IMR-90 (cell line): Measurements from ENCODE around the gene MUSTN1. TPM values are rescaled to one million over a fixed set of nuclear protein-coding genes. Genes with fewer than 3 reads are reported as not detected.

ENCODE experiments used
- ATAC-seq: fragments of 200-7000 bp; cut with Tn5 transposase; 2 replicates; pipeline ENCODE4 v1.9.1; 2020; ENCODE audit warnings: low read depth, mild to moderate bottlenecking, moderate library complexity
- BruUV-seq: library from RNA; stranded (reverse); fragments of 400-500 nt; replicated peaks from 2 replicates; lab custom pipeline; 2021; lab: Mats Ljungman, UMichigan
- CTCF ChIA-PET: fragments of 300-600 bp; formaldehyde crosslinking; extraction: SDS; loops from one replicate; lab custom pipeline; 2021; ENCODE audit warnings: antibody characterized with exemption; lab: Yijun Ruan, JAX
- POLR2A ChIA-PET: fragments of 300-600 bp; sonication (Branson Sonifier 250); formaldehyde crosslinking; loops from one replicate; lab custom pipeline; 2022; ENCODE audit warnings: antibody characterized with exemption; ENCODE audit not compliant: unreplicated experiment; lab: Charles Lee
- DNase-seq: peaks from one replicate; pipeline ENCODE4 v3.0.0; 2013
- H2AFZ ChIP-seq: replicated peaks from 2 replicates; pipeline ENCODE3; 2013; ENCODE audit warnings: low read length, mild to moderate bottlenecking; ENCODE audit not compliant: poor library complexity
- H2AK5ac ChIP-seq: 2 replicates; pipeline ENCODE4 v1.6.1; 2013; ENCODE audit warnings: low read depth, low read length, inconsistent platforms
- H2AK9ac ChIP-seq: replicated peaks from 2 replicates; pipeline ENCODE3; 2013; ENCODE audit warnings: mild to moderate bottlenecking, low read depth, low read length, moderate library complexity; ENCODE audit not compliant: poor library complexity
- H2BK120ac ChIP-seq: 2 replicates; pipeline ENCODE4 v1.6.1; 2013; ENCODE audit warnings: low read depth, low read length, inconsistent platforms
- H2BK15ac ChIP-seq: 3 replicates; pipeline ENCODE4 v1.6.1; 2013; ENCODE audit warnings: low read depth, low read length, inconsistent platforms
- H2BK20ac ChIP-seq: 2 replicates; pipeline ENCODE4 v1.6.1; 2013; ENCODE audit warnings: low read depth, mild to moderate bottlenecking, inconsistent platforms, low read length, moderate library complexity
- H2BK5ac ChIP-seq: 2 replicates; pipeline ENCODE4 v1.6.1; 2013; ENCODE audit warnings: mild to moderate bottlenecking, low read depth, low read length, inconsistent platforms; ENCODE audit not compliant: poor library complexity, severe bottlenecking
- H3K14ac ChIP-seq: replicated peaks from 2 replicates; pipeline ENCODE4 v1.6.1; 2013; ENCODE audit warnings: low read depth, low read length, inconsistent platforms
- H3K18ac ChIP-seq: 2 replicates; pipeline ENCODE4 v1.6.1; 2013; ENCODE audit warnings: low read depth, low read length, control low read depth
- H3K23ac ChIP-seq: 2 replicates; pipeline ENCODE4 v1.6.1; 2013; ENCODE audit warnings: low read depth, low read length, inconsistent platforms
- H3K27ac ChIP-seq: 2 replicates; pipeline ENCODE4 v1.5.1; 2013; ENCODE audit warnings: mild to moderate bottlenecking, control low read depth, low read length; ENCODE audit not compliant: insufficient read depth
- H3K27me3 ChIP-seq: 2 replicates; pipeline ENCODE4 v1.6.1; 2013; ENCODE audit warnings: low read length; ENCODE audit not compliant: control insufficient read depth, insufficient read depth
- H3K36me3 ChIP-seq: 2 replicates; pipeline ENCODE4 v1.6.1; 2013; ENCODE audit warnings: low read length, mixed read lengths; ENCODE audit not compliant: control insufficient read depth, insufficient read depth
- H3K4ac ChIP-seq: 2 replicates; pipeline ENCODE4 v1.6.1; 2013; ENCODE audit warnings: low read depth, low read length, inconsistent platforms
- H3K4me1 ChIP-seq: 2 replicates; pipeline ENCODE4 v1.6.1; 2013; ENCODE audit warnings: low read length, mixed read lengths; ENCODE audit not compliant: control insufficient read depth, insufficient read depth
- H3K4me2 ChIP-seq: 2 replicates; pipeline ENCODE4 v1.6.1; 2013; ENCODE audit warnings: low read depth, mild to moderate bottlenecking, control low read depth, low read length, moderate library complexity
- H3K4me3 ChIP-seq: 2 replicates; pipeline ENCODE4 v1.5.1; 2013; ENCODE audit warnings: low read depth, mild to moderate bottlenecking, control low read depth, low read length, moderate library complexity; ENCODE audit not compliant: insufficient read depth
- H3K56ac ChIP-seq: 2 replicates; pipeline ENCODE4 v1.6.1; 2013; ENCODE audit warnings: low read length, inconsistent platforms; ENCODE audit not compliant: insufficient read depth; ENCODE audit errors: extremely low read depth
- H3K79me1 ChIP-seq, 2 experiments: 2 replicates each; pipeline ENCODE4 v1.6.1; 2013; ENCODE audit warnings: low read length in 2 of 2, inconsistent platforms in 1 of 2, low read depth in 1 of 2
- H3K9ac ChIP-seq: 2 replicates; pipeline ENCODE4 v1.6.1; 2013; ENCODE audit warnings: low read depth, low read length, control low read depth
- H3K9me1 ChIP-seq: 2 replicates; pipeline ENCODE4 v1.6.1; 2013; ENCODE audit warnings: low read length, inconsistent platforms; ENCODE audit not compliant: insufficient read depth
- H3K9me3 ChIP-seq: 2 replicates; pipeline ENCODE4 v1.6.1; 2013; ENCODE audit warnings: low read length; ENCODE audit not compliant: control insufficient read depth, insufficient read depth
- H4K20me1 ChIP-seq: 2 replicates; pipeline ENCODE4 v1.6.1; 2013; ENCODE audit warnings: low read length, inconsistent platforms; ENCODE audit not compliant: insufficient read depth
- H4K5ac ChIP-seq: 2 replicates; pipeline ENCODE4 v1.6.1; 2013; ENCODE audit warnings: mild to moderate bottlenecking, low read depth, low read length, control low read depth
- H4K8ac ChIP-seq, 2 experiments: 2 replicates each; pipeline ENCODE4 v1.6.1; 2013; ENCODE audit warnings: low read depth in 2 of 2, low read length in 2 of 2, control low read depth in 1 of 2, inconsistent platforms in 1 of 2
- H4K91ac ChIP-seq: 2 replicates; pipeline ENCODE4 v1.6.1; 2013; ENCODE audit warnings: low read depth, low read length, inconsistent platforms; ENCODE audit not compliant: insufficient read depth
- CEBPB ChIP-seq: IDR thresholded peaks from 2 replicates; pipeline ENCODE4 v1.6.1; 2012; ENCODE audit warnings: low read depth, low read length, improper control_type of control experiment
- CHD1 ChIP-seq: IDR thresholded peaks from 2 replicates; pipeline ENCODE4 v1.6.1; 2012; ENCODE audit warnings: low read depth, low read length, improper control_type of control experiment
- CTCF ChIP-seq: conservative IDR thresholded peaks from 2 replicates; pipeline ENCODE4 v1.5.1; 2012; ENCODE audit warnings: mild to moderate bottlenecking, low read depth, low read length, improper control_type of control experiment
- ELK1 ChIP-seq: fragments of 150-350 bp; IDR thresholded peaks from 2 replicates; pipeline ENCODE4 v1.6.1; 2016; ENCODE audit warnings: low read depth, mild to moderate bottlenecking, low read length, moderate library complexity, borderline replicate concordance
- FOS ChIP-seq: fragments of 150-350 bp; IDR thresholded peaks from 2 replicates; pipeline ENCODE4 v1.6.1; 2016; ENCODE audit warnings: low read depth, low read length
- MAZ ChIP-seq: IDR thresholded peaks from 2 replicates; pipeline ENCODE4 v1.6.1; 2012; ENCODE audit warnings: low read depth, mild to moderate bottlenecking, low read length, improper control_type of control experiment, moderate library complexity, borderline replicate concordance
- RCOR1 ChIP-seq: IDR thresholded peaks from 2 replicates; pipeline ENCODE4 v1.6.1; 2012; ENCODE audit warnings: mild to moderate bottlenecking, low read length, improper control_type of control experiment; ENCODE audit not compliant: insufficient replicate concordance
- WGBS, 2 experiments: methylation state at CpG; one replicate each; pipeline versions ENCODE4 v1.1.5 to v1.1.7; 2013; ENCODE audit warnings: missing lambda C conversion rate in 2 of 2; ENCODE audit not compliant: insufficient read length in 1 of 2; ENCODE audit errors: extremely low coverage in 2 of 2; 5-methylcytosine and 5-hydroxymethylcytosine counted together
- dilution Hi-C: fragments of 300-500 bp; cut with HindIII; formaldehyde crosslinking; loops from one replicate; pipeline ENCODE4 v1.14.3; 2018; ENCODE audit warnings: low sequenced_read_pairs; ENCODE audit not compliant: unreplicated experiment
- in situ Hi-C: fragments of 300-500 bp; cut with MboI; formaldehyde crosslinking; loops from 3 replicates; pipeline ENCODE4 v1.14.3; 2019; ENCODE audit warnings: low sequenced_read_pairs, inconsistent platforms, mixed read lengths
- intact Hi-C: fragments of 100-400 bp; cut with micrococcal nuclease; formaldehyde crosslinking; loops from 2 replicates; pipeline ENCODE4 v1.10.0; 2022
- polyA plus RNA-seq, 3 experiments: library from polyadenylated mRNA; depleted of rRNA; stranded (reverse); fragments of >200 nt; gene quantifications; 2 replicates each; pipeline ENCODE4 v1.2.3, GENCODE V29; 2012; ENCODE audit warnings: low replicate concordance in 1 of 3
- total RNA-seq: library from RNA; depleted of rRNA; stranded (reverse); fragments of >200 nt; gene quantifications from 2 replicates; pipeline ENCODE4 v1.2.3, GENCODE V29; 2012

The MUSTN1 gene
- total and polyA plus RNA-seq, 2 of the 4 experiments (the other 2 are of a cell fraction), result not detected

- H2AFZ ChIP-seq, result no peak overlapping the region
- intact Hi-C loops, result no loop called here
- no TSS peak for BruUV-seq
- no peaks in the 10 kb centered on the region for H3K9me3 ChIP-seq
- H3K4me2 ChIP-seq, result no peak overlapping the region
- no peak for TF ChIP-seq CEBPB
- no peak for TF ChIP-seq RCOR1
- TF ChIP-seq FOS, result no peak
- TF ChIP-seq CHD1, result no peak
- TF ChIP-seq MAZ, result no peak
- TF ChIP-seq ELK1, result no peak
- TF ChIP-seq CTCF, result no peak
- no peak overlapping the region for H4K91ac ChIP-seq
- no peak overlapping the region for H3K56ac ChIP-seq
- H3K4me3 ChIP-seq, result no peak overlapping the region
- H2BK120ac ChIP-seq, result no peak overlapping the region
- H3K27ac ChIP-seq, result no peak overlapping the region
- no peak overlapping the region for H3K9ac ChIP-seq
- no peak overlapping the region for H3K14ac ChIP-seq
- H2BK20ac ChIP-seq, result no peak overlapping the region
- no peak overlapping the region for H4K8ac ChIP-seq
- no peak overlapping the region for H4K5ac ChIP-seq
- H3K4me1 ChIP-seq, result no peaks in the 10 kb centered on the region
- in situ Hi-C loops, result no loop called here
- no peak overlapping the region for H2BK5ac ChIP-seq
- dilution Hi-C loops, result no loop called here
- H3K4ac ChIP-seq, result no peak overlapping the region
- no peak for ATAC-seq
- H2BK15ac ChIP-seq, result no peak overlapping the region
- no peak for DNase-seq
- H3K9me1 ChIP-seq, result no peaks in the 10 kb centered on the region
- H2AK5ac ChIP-seq, result no peak overlapping the region
- H3K23ac ChIP-seq, result no peak overlapping the region
- ChIA-PET POLR2A (no interaction called here), CTCF (interaction anchor here (1.0 kb wide), 1 partner anchor 10 kb away, joined by 3 read pairs; no protein-coding TSS in a partner anchor)
- peaks cover 24% of the 10 kb centered on the region for H3K27me3 ChIP-seq
- no peaks in the 10 kb centered on the region for H3K36me3 ChIP-seq
- H4K20me1 ChIP-seq, result no peaks in the 10 kb centered on the region
- 0% methylated on average over 1 of the region's 7 CpGs; no CpG with 5 or more reads in 1 of the 2 experiments for WGBS, 2 experiments
- no peak overlapping the region for H3K18ac ChIP-seq
- H2AK9ac ChIP-seq, result no peak overlapping the region
- H3K79me1 ChIP-seq, result no peaks in the 10 kb centered on the region
Measured at GRCh38 chr3:52811452-52812011, 23.3 kb downstream of the MUSTN1 start.
